Measurements from ENCODE around the gene ASCC3.
"Not testable (repeated sequence)": the region's sequence is repeated elsewhere in the genome, so short reads cannot be mapped to it uniquely, and the experiment has no call there.

Gene ASCC3

DNA sequence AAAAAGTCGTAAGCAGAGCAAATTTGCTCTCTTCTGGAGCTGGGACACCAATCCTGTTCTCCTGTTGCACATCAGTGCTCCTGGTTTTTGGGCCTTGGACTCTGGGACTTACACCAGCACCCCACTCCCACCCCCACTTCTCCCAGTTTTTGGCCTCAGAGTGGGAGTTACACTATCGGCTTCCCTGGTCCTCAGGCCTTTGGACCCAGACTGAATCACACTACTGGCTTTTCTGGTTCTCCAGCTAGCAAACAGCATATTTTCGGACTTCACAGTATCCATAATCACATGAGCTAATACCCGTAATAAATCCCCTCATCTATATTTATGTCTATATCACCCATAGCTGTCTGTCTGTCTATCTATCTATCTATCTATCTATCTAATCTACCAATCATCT is 23.2 kb upstream of the ASCC3 start:
- Histone ChIP-seq H3K27me3 (ENCODE audit: control insufficient read depth, insufficient read depth, low read length) (no peaks in the 10 kb centered on the region), H3K4me3 (ENCODE audit: low read length) (no peak overlapping the region), H3K9ac (ENCODE audit: low read depth, low read length) (no peak overlapping the region), H3K4me1 (ENCODE audit: control insufficient read depth, insufficient read depth, low read length) (no peaks in the 10 kb centered on the region), H3K36me3 (ENCODE audit: insufficient read depth, low read length) (no peaks in the 10 kb centered on the region), H3K9me3 (replicated peaks; ENCODE audit: low read length) (no peaks in the 10 kb centered on the region), H3K4me2 (ENCODE audit: low read length) (no peak overlapping the region)

- Histone ChIP-seq H3K36me3 (ENCODE audit: insufficient read depth, low read length) (no peaks in the 10 kb centered on the region), H3K9ac (ENCODE audit: low read depth, low read length) (no peak overlapping the region), H3K4me2 (ENCODE audit: low read length) (no peak overlapping the region), H3K9me3 (replicated peaks; ENCODE audit: low read length) (no peaks in the 10 kb centered on the region), H3K27me3 (ENCODE audit: control insufficient read depth, insufficient read depth, low read length) (no peaks in the 10 kb centered on the region), H3K4me3 (ENCODE audit: low read length) (no peak overlapping the region), H3K4me1 (ENCODE audit: control insufficient read depth, insufficient read depth, low read length) (no peaks in the 10 kb centered on the region)
Measured at GRCh38 chr6:100901582-100901981, 20.5 kb upstream of the ASCC3 start.

GRCh38 chr6:100899202-100899601 is 18.1 kb upstream of the ASCC3 start:
- H3K4me2 ChIP-seq (ENCODE audit: low read length), result no peak overlapping the region
- H3K9me3 ChIP-seq (replicated peaks; ENCODE audit: low read length), result no peaks in the 10 kb centered on the region
- H3K4me3 ChIP-seq (ENCODE audit: low read length), result no peak overlapping the region
- H3K36me3 ChIP-seq (ENCODE audit: insufficient read depth, low read length), result no peaks in the 10 kb centered on the region
- no peaks in the 10 kb centered on the region for H3K4me1 ChIP-seq (ENCODE audit: control insufficient read depth, insufficient read depth, low read length)
- no peak overlapping the region for H3K9ac ChIP-seq (ENCODE audit: low read depth, low read length)
- no peaks in the 10 kb centered on the region for H3K27me3 ChIP-seq (ENCODE audit: control insufficient read depth, insufficient read depth, low read length)

DNA sequence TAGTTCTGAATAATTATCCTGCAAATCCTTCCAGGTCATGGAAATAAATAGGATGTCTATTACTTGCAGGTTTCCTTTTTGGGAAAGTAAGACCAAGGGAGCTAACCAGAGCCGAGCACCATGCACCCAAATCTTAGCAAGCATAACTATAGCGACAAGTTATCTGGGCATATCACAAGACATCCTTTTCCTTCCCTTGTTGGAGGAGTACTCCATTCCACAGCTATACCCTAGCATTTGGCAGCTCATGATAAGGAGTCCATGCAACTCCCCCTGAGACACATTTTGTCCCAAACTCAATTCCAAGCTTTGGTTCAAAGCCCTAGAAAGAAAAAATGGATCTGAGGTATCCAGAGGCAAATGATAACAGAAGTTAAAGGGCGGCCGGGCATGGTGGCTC is 16.5 kb upstream of the ASCC3 start:
- no peaks in the 10 kb centered on the region for H3K9me3 ChIP-seq (replicated peaks; ENCODE audit: low read length)
- no peak overlapping the region for H3K4me2 ChIP-seq (ENCODE audit: low read length)
- no peaks in the 10 kb centered on the region for H3K27me3 ChIP-seq (ENCODE audit: control insufficient read depth, insufficient read depth, low read length)
- no peak overlapping the region for H3K4me3 ChIP-seq (ENCODE audit: low read length)
- no peaks in the 10 kb centered on the region for H3K4me1 ChIP-seq (ENCODE audit: control insufficient read depth, insufficient read depth, low read length)
- H3K9ac ChIP-seq (ENCODE audit: low read depth, low read length), result no peak overlapping the region
- H3K36me3 ChIP-seq (ENCODE audit: insufficient read depth, low read length), result no peaks in the 10 kb centered on the region

DNA sequence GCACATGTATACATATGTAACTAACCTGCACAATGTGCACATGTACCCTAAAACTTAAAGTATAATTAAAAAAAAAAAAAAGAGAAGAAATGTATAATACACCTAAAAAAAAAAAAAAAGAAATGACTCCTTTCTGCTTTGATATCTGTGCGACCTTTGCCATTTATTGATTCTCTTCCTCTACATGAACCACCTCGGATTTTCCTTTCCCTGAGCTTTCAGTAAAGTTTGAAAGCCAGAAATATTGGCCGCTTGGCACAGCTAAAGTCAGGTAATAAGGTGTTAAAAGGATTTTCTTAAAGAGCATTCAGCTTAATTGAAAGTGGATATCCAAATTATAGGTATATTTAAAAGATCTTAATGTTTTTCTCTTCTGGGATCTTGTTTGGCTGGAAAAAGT is 12.6 kb upstream of the ASCC3 start:
- Histone ChIP-seq H3K36me3 (ENCODE audit: insufficient read depth, low read length) (no peaks in the 10 kb centered on the region), H3K4me3 (ENCODE audit: low read length) (no peak overlapping the region), H3K4me2 (ENCODE audit: low read length) (no peak overlapping the region), H3K9me3 (replicated peaks; ENCODE audit: low read length) (no peaks in the 10 kb centered on the region), H3K4me1 (ENCODE audit: control insufficient read depth, insufficient read depth, low read length) (no peaks in the 10 kb centered on the region), H3K9ac (ENCODE audit: low read depth, low read length) (no peak overlapping the region), H3K27me3 (ENCODE audit: control insufficient read depth, insufficient read depth, low read length) (no peaks in the 10 kb centered on the region)

- no peaks in the 10 kb centered on the region for H3K36me3 ChIP-seq (ENCODE audit: insufficient read depth, low read length)
- no peak overlapping the region for H3K4me2 ChIP-seq (ENCODE audit: low read length)
- no peak overlapping the region for H3K9ac ChIP-seq (ENCODE audit: low read depth, low read length)
- H3K4me3 ChIP-seq (ENCODE audit: low read length), result no peak overlapping the region
- H3K9me3 ChIP-seq (replicated peaks; ENCODE audit: low read length), result no peaks in the 10 kb centered on the region
- no peaks in the 10 kb centered on the region for H3K4me1 ChIP-seq (ENCODE audit: control insufficient read depth, insufficient read depth, low read length)
- no peaks in the 10 kb centered on the region for H3K27me3 ChIP-seq (ENCODE audit: control insufficient read depth, insufficient read depth, low read length)
Measured at GRCh38 chr6:100892693-100893092, 11.6 kb upstream of the ASCC3 start.

DNA sequence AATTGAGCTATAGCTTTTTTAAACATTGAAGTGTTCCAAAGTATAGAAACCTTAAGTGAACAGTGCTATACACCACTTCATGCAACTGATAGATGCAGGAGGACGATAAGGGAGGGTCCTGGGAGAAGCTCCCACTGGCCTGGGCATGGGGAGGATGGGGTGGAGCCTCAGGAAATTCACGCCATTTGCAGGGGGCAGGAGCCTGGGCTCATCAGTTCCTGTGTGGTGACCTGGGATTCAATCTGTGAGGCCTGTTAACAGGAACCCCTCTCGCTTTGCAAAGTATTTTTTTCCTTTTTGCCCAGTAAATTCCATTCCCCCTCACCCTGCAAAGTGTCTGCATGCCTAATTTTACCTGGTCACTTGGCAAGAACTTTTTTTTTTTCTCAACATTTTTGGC is 11.0 kb upstream of the ASCC3 start:
- Histone ChIP-seq H3K9me3 (replicated peaks; ENCODE audit: low read length) (no peaks in the 10 kb centered on the region), H3K4me3 (ENCODE audit: low read length) (no peak overlapping the region), H3K4me1 (ENCODE audit: control insufficient read depth, insufficient read depth, low read length) (no peaks in the 10 kb centered on the region), H3K36me3 (ENCODE audit: insufficient read depth, low read length) (no peaks in the 10 kb centered on the region), H3K4me2 (ENCODE audit: low read length) (no peak overlapping the region), H3K9ac (ENCODE audit: low read depth, low read length) (no peak overlapping the region), H3K27me3 (ENCODE audit: control insufficient read depth, insufficient read depth, low read length) (no peaks in the 10 kb centered on the region)

DNA sequence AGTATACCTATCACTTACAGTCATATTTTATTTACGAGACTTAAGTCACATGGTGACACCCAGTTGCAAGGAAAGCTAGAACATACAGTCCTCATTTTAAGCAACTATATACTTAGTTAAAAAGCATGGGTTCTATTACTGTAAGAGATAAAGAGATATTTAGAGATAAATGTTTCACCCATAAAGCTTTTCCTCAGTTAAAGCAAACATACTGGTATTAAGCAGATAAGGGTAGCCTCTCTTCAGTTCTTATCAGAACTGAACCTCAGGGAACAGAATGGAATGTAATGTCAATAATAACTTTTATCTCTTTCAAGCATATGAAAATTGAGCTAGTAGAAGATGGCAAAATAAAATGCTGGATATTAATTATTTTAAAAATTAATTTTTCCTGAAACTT is 9.9 kb upstream of the ASCC3 start:
- Histone ChIP-seq H3K4me3 (ENCODE audit: low read length) (no peak overlapping the region), H3K36me3 (ENCODE audit: insufficient read depth, low read length) (no peaks in the 10 kb centered on the region), H3K27me3 (ENCODE audit: control insufficient read depth, insufficient read depth, low read length) (no peaks in the 10 kb centered on the region), H3K9me3 (replicated peaks; ENCODE audit: low read length) (no peaks in the 10 kb centered on the region), H3K4me2 (ENCODE audit: low read length) (no peak overlapping the region), H3K4me1 (ENCODE audit: control insufficient read depth, insufficient read depth, low read length) (no peaks in the 10 kb centered on the region), H3K9ac (ENCODE audit: low read depth, low read length) (no peak overlapping the region)

GRCh38 chr6:100890646-100891045 is 9.5 kb upstream of the ASCC3 start:
- H3K36me3 ChIP-seq (ENCODE audit: insufficient read depth, low read length), result not testable (repeated sequence)

GRCh38 chr6:100889351-100889750 is 8.2 kb upstream of the ASCC3 start:
- H3K4me2 ChIP-seq (ENCODE audit: low read length), result no peak overlapping the region
- H3K9me3 ChIP-seq (replicated peaks; ENCODE audit: low read length), result no peaks in the 10 kb centered on the region
- H3K4me1 ChIP-seq (ENCODE audit: control insufficient read depth, insufficient read depth, low read length), result no peaks in the 10 kb centered on the region
- no peaks in the 10 kb centered on the region for H3K36me3 ChIP-seq (ENCODE audit: insufficient read depth, low read length)
- H3K4me3 ChIP-seq (ENCODE audit: low read length), result no peak overlapping the region
- no peaks in the 10 kb centered on the region for H3K27me3 ChIP-seq (ENCODE audit: control insufficient read depth, insufficient read depth, low read length)
- no peak overlapping the region for H3K9ac ChIP-seq (ENCODE audit: low read depth, low read length)

More at GRCh38 chr6:100890646-100891045, 9.5 kb upstream of the ASCC3 start:
- H3K4me2 ChIP-seq (ENCODE audit: low read length); H3K27me3 ChIP-seq (ENCODE audit: control insufficient read depth, insufficient read depth, low read length); H3K9ac ChIP-seq (ENCODE audit: low read depth, low read length); H3K4me1 ChIP-seq (ENCODE audit: control insufficient read depth, insufficient read depth, low read length); H3K4me3 ChIP-seq (ENCODE audit: low read length); H3K9me3 ChIP-seq (replicated peaks; ENCODE audit: low read length): not testable (repeated sequence)

DNA sequence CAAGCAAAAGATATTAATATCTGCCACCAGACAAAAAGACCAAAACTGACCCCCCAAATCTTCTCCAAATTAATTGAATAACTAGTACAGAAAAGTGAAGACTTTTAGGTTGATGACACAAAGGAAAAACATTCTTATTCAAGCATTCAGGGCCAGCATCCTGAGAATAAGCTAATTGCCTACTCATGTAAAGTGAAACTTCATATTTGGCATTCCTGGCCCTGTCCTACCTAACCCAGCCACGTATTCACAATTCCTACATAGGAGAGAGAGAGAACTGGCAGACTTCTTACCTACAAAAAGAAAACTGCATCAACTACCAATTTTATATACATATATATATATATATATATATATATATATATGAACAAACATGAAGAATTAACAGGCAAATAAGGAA is 4.9 kb upstream of the ASCC3 start:
- no peak overlapping the region for H3K9ac ChIP-seq (ENCODE audit: low read depth, low read length)
- peaks cover 4% of the 10 kb centered on the region for H3K4me1 ChIP-seq (ENCODE audit: control insufficient read depth, insufficient read depth, low read length)
- H3K4me2 ChIP-seq (ENCODE audit: low read length), result no peak overlapping the region
- H3K27me3 ChIP-seq (ENCODE audit: control insufficient read depth, insufficient read depth, low read length), result no peaks in the 10 kb centered on the region
- no peaks in the 10 kb centered on the region for H3K36me3 ChIP-seq (ENCODE audit: insufficient read depth, low read length)
- no peak overlapping the region for H3K4me3 ChIP-seq (ENCODE audit: low read length)
- H3K9me3 ChIP-seq (replicated peaks; ENCODE audit: low read length), result no peaks in the 10 kb centered on the region

DNA sequence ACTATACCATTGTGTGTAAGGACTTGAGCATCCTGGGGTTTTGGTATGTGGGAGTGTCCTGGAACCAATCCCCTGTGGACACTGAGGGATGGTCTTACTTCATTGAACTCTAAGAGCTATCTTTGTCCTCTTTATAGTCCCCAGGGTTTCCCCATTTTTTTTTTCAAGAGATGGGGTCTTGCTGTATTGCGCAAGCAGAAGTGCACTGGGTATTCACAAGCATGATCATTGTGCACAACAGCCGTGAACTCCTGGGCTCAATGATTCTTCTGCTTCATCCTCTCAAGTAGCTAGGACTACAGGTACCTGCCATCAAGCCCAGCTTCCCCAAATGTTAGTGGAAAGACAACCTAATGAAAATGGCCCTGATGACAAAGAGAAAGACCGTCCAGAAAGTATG is 2.2 kb upstream of the ASCC3 start:
- peaks cover 19% of the 10 kb centered on the region for H3K4me1 ChIP-seq (ENCODE audit: control insufficient read depth, insufficient read depth, low read length)
- no peak overlapping the region for H3K4me2 ChIP-seq (ENCODE audit: low read length)
- no peaks in the 10 kb centered on the region for H3K36me3 ChIP-seq (ENCODE audit: insufficient read depth, low read length)
- H3K9me3 ChIP-seq (replicated peaks; ENCODE audit: low read length), result no peaks in the 10 kb centered on the region
- no peak overlapping the region for H3K9ac ChIP-seq (ENCODE audit: low read depth, low read length)
- H3K4me3 ChIP-seq (ENCODE audit: low read length), result no peak overlapping the region
- no peaks in the 10 kb centered on the region for H3K27me3 ChIP-seq (ENCODE audit: control insufficient read depth, insufficient read depth, low read length)

DNA sequence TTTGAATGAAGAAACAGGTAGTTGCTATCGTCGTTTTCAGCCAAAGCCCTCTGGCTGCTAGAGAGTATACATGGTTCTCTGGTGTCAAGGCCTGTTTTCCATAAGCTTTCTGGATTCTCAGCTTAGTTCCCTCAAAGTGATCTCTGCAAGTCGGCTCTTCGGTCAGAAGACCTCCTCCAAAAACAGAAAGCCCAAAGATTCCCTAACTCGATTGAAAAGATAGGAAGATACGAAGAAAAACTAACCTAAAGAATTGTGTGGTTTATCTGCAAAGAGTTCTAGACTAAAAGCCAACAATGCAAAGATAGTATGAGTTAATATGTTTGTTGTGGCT is 545 bp upstream of the ASCC3 start:
- Histone ChIP-seq H3K9me3 (replicated peaks; ENCODE audit: low read length) (no peaks in the 10 kb centered on the region), H3K9ac (ENCODE audit: low read depth, low read length) (peak overlapping the region; percentile 98), H3K4me2 (ENCODE audit: low read length) (peak overlapping the region; percentile 94)

More for the DNA sequence above, 545 bp upstream of the ASCC3 start:
- Histone ChIP-seq H3K27me3 (ENCODE audit: control insufficient read depth, insufficient read depth, low read length) (no peaks in the 10 kb centered on the region), H3K36me3 (ENCODE audit: insufficient read depth, low read length) (peaks cover 3% of the 10 kb centered on the region), H3K4me3 (ENCODE audit: low read length) (peak overlapping the region; percentile 89), H3K4me1 (ENCODE audit: control insufficient read depth, insufficient read depth, low read length) (peaks cover 22% of the 10 kb centered on the region)
